Gastroesophageal sphincter (tissue), 3 donors: Measurements from ENCODE around the gene BMP4.
"Not testable (repeated sequence)": the region's sequence is repeated elsewhere in the genome, so short reads cannot be mapped to it uniquely, and the experiment has no call there.

Experiments used
- CTCF ChIP-seq, 4 experiments: fragments of 200-600 bp in 2 of 4; fragments of 450-650 bp in 2 of 4; sonication (generic) in 1 of 4; IDR thresholded peaks; one replicate each; pipeline ENCODE4 v1.5.1; 2017 to 2019; ENCODE audit warnings: antibody characterized with exemption in 4 of 4, mild to moderate bottlenecking in 2 of 4, moderate library complexity in 2 of 4
- POLR2A ChIP-seq, 2 donors: fragments of 450-650 bp; IDR thresholded peaks; one replicate each; pipeline ENCODE4 v1.6.1; 2017; ENCODE audit warnings: antibody characterized with exemption in 2 of 2, mild to moderate bottlenecking in 2 of 2, moderate library complexity in 1 of 2
- POLR2AphosphoS5 ChIP-seq: sonication (generic); formaldehyde crosslinking; IDR thresholded peaks from one replicate; pipeline ENCODE4 v1.6.1; 2017; ENCODE audit warnings: antibody characterized with exemption

GRCh38 chr14:53984958-53985357 is 28.3 kb upstream of the BMP4 start:
- not testable (repeated sequence) for TF ChIP-seq CTCF (IDR thresholded peaks at IDR 0.05); POLR2A (IDR thresholded peaks at IDR 0.05); POLR2AphosphoS5
